Colonic mucosa (tissue), 4 donors: Measurements from ENCODE around the gene KCNJ6. TPM values are rescaled to one million over a fixed set of nuclear protein-coding genes. Genes with fewer than 3 reads are reported as not detected.

Experiments
- DNase-seq: peaks from one replicate; pipeline ENCODE4 v3.0.0-alpha.2; 2020
- H3K27ac ChIP-seq: fragments of 200-600 bp; one replicate; pipeline ENCODE4 v1.8.0; 2021
- H3K27me3 ChIP-seq: fragments of 200-600 bp; one replicate; pipeline ENCODE4 v1.8.0; 2021
- H3K36me3 ChIP-seq: fragments of 200-600 bp; one replicate; pipeline ENCODE4 v1.8.0; 2021
- H3K4me1 ChIP-seq: fragments of 200-600 bp; one replicate; pipeline ENCODE4 v1.8.0; 2021; ENCODE audit warnings: mild to moderate bottlenecking
- H3K4me3 ChIP-seq: fragments of 200-600 bp; one replicate; pipeline ENCODE4 v1.8.0; 2021
- H3K9ac ChIP-seq, 2 donors: one replicate each; pipeline ENCODE4 v1.7.0; 2013; ENCODE audit warnings: control low read depth in 2 of 2, low read depth in 2 of 2, low read length in 2 of 2
- H3K9me3 ChIP-seq: fragments of 200-600 bp; one replicate; pipeline ENCODE4 v1.8.0; 2021
- intact Hi-C: fragments of 100-400 bp; cut with DNase I; formaldehyde crosslinking; loops from one replicate; pipeline ENCODE4 v1.14.1; 2022
- total RNA-seq, 2 donors: library from RNA; stranded (reverse); fragmentation: NEBNext Ultra II Directional in 1 of 2; extraction: Animal tissue kit (Norgen Biotek cat#: 25700) in 1 of 2; gene quantifications; one replicate each; pipeline ENCODE4 v1.2.1, GENCODE V29; 2021
- TF ChIP-seq, protein P1 (sequence below): fragments of 200-600 bp; IDR thresholded peaks from one replicate; pipeline ENCODE4 v1.8.0; 2022; ENCODE audit warnings: antibody characterized with exemption, mild to moderate bottlenecking
- donor health status: healthy.
- donor health status: DM: no; HTN: no; CAD: no.
- donor health status: DM: no; HTN: no; CAD: no.

KCNJ6 gene
- total RNA-seq, 2 donors from 2014 or later: 0.05 to 0.21 TPM

DNA sequence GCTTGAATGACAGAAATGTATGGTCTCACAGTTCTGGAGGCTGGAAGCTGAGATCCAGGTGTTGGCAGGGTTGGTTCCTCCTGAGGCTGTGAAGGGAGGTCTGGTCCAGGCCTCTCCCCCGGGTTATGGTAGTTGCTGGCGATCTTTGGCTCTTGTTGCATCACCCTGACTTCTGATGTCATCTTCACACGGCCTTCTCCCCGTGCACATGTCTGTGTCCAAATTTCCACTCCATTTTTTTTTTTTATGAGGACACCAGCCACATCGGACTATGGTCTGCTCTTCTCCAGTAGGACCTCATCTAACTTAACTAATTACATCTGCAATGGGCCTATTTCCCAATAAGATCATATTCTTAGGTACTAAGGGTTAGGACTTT lies 232.2 kb downstream of the KCNJ6 start:
- no peak overlapping the region for H3K27ac ChIP-seq
- no peaks in the 10 kb centered on the region for H3K9me3 ChIP-seq
- no peak overlapping the region for H3K9ac ChIP-seq
- TF ChIP-seq, protein P1, sequence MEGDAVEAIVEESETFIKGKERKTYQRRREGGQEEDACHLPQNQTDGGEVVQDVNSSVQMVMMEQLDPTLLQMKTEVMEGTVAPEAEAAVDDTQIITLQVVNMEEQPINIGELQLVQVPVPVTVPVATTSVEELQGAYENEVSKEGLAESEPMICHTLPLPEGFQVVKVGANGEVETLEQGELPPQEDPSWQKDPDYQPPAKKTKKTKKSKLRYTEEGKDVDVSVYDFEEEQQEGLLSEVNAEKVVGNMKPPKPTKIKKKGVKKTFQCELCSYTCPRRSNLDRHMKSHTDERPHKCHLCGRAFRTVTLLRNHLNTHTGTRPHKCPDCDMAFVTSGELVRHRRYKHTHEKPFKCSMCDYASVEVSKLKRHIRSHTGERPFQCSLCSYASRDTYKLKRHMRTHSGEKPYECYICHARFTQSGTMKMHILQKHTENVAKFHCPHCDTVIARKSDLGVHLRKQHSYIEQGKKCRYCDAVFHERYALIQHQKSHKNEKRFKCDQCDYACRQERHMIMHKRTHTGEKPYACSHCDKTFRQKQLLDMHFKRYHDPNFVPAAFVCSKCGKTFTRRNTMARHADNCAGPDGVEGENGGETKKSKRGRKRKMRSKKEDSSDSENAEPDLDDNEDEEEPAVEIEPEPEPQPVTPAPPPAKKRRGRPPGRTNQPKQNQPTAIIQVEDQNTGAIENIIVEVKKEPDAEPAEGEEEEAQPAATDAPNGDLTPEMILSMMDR: no peak
- no peaks in the 10 kb centered on the region for H3K27me3 ChIP-seq
- H3K36me3 ChIP-seq: no peaks in the 10 kb centered on the region
- H3K4me3 ChIP-seq: no peak overlapping the region
- intact Hi-C loops: no loop called here
- DNase-seq: no peak
- no peaks in the 10 kb centered on the region for H3K4me1 ChIP-seq

- H3K9ac ChIP-seq: no peak overlapping the region
- TF ChIP-seq, protein P1: no peak
- H3K36me3 ChIP-seq: no peaks in the 10 kb centered on the region
- H3K9me3 ChIP-seq: no peaks in the 10 kb centered on the region
- H3K4me1 ChIP-seq: no peaks in the 10 kb centered on the region
- H3K4me3 ChIP-seq: no peak overlapping the region
- no peak overlapping the region for H3K27ac ChIP-seq
- no peaks in the 10 kb centered on the region for H3K27me3 ChIP-seq
- intact Hi-C loops: no loop called here
- DNase-seq: no peak
Observed at GRCh38 chr21:37683396-37684114, 232.7 kb downstream of the KCNJ6 start.

GRCh38 chr21:37682966-37683365 lies 233.3 kb downstream of the KCNJ6 start:
- Histone ChIP-seq H3K36me3 (no peaks in the 10 kb centered on the region), H3K4me3 (no peak overlapping the region), H3K9me3 (no peaks in the 10 kb centered on the region), H3K27me3 (no peaks in the 10 kb centered on the region), H3K27ac (no peak overlapping the region), H3K9ac (no peak overlapping the region), H3K4me1 (no peaks in the 10 kb centered on the region)
- intact Hi-C loops: no loop called here
- TF ChIP-seq, protein P1: no peak
- DNase-seq: no peak

GRCh38 chr21:37677006-37677405 lies 239.3 kb downstream of the KCNJ6 start:
- H3K36me3 ChIP-seq: no peaks in the 10 kb centered on the region
- H3K27me3 ChIP-seq: no peaks in the 10 kb centered on the region
- no peaks in the 10 kb centered on the region for H3K4me1 ChIP-seq
- DNase-seq: no peak
- no peaks in the 10 kb centered on the region for H3K9me3 ChIP-seq
- TF ChIP-seq, protein P1: no peak
- no peak overlapping the region for H3K9ac ChIP-seq
- no peak overlapping the region for H3K4me3 ChIP-seq
- no peak overlapping the region for H3K27ac ChIP-seq
- intact Hi-C loops: loop anchor here (5.0 kb wide), 1 partner anchor 675 kb away; no protein-coding TSS in a partner anchor

- Histone ChIP-seq H3K27ac (no peak overlapping the region), H3K4me3 (no peak overlapping the region), H3K36me3 (no peaks in the 10 kb centered on the region), H3K9ac (no peak overlapping the region), H3K27me3 (no peaks in the 10 kb centered on the region), H3K4me1 (no peaks in the 10 kb centered on the region), H3K9me3 (no peaks in the 10 kb centered on the region)
- intact Hi-C loops: loop anchor here (5.0 kb wide), 1 partner anchor 677 kb away; no protein-coding TSS in a partner anchor
- TF ChIP-seq, protein P1: peak; percentile 99
- peak; percentile 45 for DNase-seq
Observed at GRCh38 chr21:37675202-37675801, 241.0 kb downstream of the KCNJ6 start.
